GM19463 (cell line): ENCODE results near the gene RALGAPA2.

Source experiments
- ATAC-seq: cut with Tn5 transposase; IDR thresholded peaks from one replicate; pipeline ENCODE4 v1.9.1; 2021; ENCODE audit warnings: mild to moderate bottlenecking, moderate library complexity; ENCODE audit not compliant: unreplicated experiment

RALGAPA2 gene

DNA sequence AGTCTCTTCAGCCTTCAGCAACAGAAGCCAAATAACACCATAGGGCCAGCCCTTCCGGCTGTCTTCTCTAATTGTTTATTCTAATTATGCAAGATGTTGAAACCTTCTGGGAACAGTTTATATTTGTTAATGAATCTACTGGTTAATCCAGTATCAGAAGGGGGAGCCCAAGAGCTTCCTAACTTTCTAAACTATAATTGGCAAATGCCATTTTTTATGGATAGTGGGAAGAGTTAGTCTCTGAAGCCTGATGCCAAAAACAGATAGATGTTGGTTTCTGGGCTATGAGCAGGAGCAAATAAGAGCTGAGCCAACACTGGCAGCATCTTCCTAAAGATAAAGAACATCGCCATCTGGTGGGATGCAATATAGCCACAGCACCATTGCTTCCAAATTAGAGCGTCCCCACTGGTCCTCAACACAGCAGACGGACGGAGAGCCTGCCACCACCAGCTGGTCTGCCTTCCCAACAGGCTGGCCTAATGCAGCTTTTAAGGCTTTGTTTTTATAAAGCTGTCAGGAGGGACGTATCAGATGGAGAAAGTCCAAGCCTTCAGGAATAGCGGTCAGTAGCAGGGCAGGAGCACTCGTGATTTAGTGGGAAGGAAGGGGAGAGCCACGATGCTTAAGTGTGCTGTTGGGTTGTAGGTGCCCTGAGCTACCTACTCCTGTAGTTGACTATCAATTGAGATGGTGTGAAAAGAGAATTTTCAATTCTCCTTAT lies 118.8 kb downstream of the RALGAPA2 start:
- no peak for ATAC-seq

DNA sequence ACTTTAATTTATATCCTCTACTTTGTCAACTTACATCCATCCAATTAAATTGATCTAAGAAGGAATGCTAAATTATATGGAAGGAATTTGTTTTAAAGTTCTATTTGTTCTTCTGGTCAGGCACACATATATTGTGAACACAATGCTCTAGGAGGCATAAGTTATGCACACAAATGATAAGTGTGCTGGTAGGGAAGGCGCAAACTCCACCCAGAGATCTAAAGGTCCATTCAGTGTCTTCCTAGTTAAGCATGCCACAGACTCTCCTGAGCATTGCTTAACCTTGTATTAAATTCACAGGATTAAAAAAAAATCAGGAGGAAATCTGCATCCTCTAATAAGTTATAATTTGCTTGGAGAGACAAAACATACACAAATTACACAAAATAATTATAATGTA lies 127.3 kb downstream of the RALGAPA2 start:
- ATAC-seq, result no peak

DNA sequence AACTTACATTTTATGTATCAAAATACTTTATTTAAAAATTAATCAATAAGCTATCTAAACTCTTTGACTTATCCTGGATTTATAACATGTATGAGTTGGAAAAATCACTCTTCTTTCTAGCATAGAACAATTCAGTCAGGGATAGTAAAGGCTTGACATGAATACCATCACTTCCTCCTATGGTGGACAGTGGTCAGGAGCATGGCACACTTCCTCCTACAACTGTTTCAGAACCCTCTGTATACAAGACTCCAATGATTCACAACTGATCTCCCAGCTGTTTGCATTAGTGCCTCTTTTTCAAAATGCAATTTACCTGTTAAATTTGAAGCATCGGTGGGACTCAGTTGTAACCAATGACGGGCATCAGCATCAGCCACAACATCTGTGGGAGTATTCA lies 129.7 kb downstream of the RALGAPA2 start:
- no peak for ATAC-seq

DNA sequence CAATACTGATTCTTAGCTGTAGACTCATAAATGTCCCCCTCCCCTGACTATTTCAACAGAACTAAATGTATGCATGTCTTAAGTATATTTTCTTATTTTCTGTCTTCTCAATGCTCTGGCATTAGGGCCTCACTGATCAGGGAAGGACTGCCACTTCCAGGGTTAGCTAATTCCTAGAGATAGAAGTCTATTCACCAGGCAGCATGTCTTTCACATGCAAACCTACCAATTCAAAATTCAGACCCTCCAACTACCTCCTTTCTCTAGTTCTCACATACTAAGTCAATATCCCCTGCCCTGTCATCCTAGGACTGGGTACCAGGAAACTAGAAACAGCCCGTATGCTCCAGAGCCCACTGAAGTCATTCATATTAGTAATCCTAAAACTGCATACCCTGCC lies 132.3 kb downstream of the RALGAPA2 start:
- ATAC-seq, result no peak

DNA sequence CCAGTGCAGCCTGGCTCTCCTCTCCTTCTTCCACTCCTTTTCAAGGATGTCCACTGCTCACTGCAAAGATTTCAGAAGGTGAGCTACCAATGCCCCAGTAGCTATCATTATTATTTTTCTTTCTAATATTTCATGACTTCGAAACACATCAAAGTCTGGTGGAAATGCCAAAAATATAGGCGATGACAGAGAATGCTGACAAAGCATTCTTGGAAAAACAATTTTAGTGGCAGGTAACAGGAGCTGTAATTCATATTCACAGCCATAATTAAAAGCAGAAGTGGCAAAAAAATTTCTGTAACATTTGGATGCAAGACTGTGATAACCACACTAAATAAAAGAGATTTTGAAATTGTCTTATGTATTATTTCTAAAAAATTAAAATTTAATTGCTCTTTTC lies 133.6 kb downstream of the RALGAPA2 start:
- ATAC-seq, result no peak

DNA sequence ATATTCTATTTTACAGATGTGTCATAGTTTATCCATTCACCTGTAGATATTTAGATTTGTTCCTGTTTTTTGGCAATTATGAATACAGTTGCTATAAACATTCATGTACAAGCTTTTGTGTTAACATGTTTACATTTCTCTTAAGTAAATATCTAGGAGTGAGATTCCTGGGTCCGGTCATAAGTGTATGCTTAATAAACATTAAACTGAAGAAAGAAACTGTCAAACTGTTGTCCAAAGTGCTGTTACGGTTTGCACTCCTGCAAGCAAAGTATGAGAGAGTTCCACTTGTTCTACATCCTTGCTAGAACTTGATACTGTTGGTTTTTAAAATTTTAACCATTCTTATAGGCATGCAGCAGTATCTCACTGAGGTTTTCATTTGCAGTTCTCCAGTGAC lies 138.6 kb downstream of the RALGAPA2 start:
- no peak for ATAC-seq

DNA sequence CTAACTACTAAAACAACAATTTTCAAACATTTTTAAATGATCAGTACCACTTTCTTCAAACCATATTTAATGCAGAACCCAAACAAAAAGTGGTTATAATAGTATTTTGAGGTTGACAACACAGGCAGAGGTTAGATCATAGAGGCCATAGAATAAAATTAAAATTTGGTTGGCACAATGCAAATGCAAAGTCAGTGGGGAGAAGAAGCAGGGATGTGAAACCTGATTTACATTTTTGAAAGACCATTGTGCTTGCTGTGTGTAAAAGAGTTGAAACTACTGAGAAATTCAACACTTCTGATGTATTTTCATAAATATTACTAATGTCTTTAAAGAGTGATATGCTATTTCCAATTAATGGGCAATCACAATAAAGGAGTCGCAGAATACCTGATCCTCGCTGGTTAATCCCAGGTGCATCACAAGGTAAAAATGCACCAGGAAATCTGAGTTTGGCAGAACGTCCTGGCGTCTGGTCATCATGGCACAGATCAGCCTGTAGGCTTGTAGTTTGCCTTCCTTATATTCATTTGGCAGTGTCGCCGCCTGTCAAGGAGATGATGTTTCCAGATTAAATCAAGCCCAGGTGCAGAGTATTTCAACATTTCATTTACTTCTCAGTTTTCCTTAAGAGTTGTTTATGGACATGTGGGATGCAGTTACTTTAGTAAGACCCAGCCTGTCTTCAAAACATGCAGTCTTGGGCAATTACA lies 141.2 kb downstream of the RALGAPA2 start:
- no peak for ATAC-seq

DNA sequence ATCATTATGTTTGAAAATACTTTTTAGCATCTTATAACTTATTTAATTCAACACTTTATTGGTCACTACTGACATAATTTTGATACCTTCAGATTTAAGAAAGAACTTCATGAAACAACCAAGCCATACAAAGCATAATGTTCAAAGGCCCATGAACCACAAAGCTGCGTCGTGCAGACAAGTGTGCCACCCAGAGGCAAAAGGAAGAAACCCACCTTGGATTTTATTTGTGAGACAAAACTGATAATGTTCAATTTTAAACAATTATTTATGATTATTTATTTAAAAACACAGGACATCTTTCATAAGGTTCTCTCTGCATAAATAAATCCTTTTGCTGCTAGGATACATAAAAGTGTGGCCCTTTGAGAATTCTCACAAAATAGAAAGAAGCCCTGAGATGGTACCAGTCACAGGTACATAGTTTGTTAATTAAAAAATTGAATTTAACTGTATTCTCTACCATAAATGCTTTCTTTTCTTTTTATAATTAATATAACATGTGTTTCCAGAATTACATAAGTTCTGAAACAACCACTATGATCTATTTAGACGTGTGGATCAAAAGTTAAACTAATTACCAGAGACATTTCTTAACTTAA lies 143.7 kb downstream of the RALGAPA2 start:
- no peak for ATAC-seq

DNA sequence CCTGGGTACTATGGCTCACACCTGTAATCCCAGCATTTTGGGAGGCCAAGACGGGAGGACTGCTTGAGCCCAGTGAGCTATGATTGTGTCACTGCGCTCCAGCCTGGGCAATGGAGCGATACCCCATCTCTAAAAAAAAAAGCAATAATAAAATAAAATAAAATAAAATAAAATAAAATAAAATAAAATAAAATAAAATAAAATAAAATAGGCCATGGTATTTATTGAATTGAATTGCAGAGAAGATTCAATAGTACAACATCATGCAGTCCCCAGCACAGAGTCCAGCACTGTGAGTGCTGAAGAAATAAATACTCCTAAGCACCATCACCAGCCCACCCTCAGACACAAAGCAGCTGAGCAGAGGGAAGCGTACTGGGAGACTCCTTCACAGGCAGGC lies 144.7 kb downstream of the RALGAPA2 start:
- ATAC-seq, result no peak

DNA sequence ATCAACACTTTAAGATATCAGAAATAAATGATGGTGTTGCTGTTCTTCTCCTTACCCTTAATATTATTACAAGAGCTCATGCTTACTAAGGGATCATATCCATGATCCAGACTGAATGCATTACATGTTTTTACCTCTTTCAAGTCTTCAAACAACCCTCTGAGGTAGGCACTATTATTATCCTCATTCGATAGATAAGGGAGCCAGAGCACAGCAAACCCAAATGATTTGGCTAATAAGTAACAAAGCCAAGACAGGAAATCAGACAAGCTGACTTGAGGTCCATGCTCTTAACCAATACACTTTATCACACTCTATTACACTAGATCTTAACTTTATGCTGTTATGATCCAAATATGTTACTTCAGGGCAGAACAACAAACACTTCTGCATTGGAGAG lies 145.9 kb downstream of the RALGAPA2 start:
- ATAC-seq, result no peak

DNA sequence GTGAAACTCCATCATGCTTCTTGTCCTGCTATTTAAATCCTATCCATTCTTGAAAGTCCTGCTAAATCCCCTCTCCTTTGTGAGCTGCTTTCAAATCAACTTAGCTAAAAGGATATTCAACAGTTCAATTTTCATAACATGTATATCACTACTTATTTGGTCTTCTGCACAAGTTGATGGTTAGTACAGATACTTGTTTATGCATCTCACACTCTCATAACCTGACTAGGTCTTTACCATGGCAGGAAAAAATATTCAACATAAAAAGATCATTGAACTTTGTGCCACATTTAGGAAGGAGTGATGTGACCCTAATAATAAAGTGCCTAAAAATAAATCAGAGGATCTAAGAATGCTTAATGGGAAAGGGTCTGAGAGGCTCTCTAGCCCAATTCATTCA lies 148.2 kb downstream of the RALGAPA2 start:
- ATAC-seq, result no peak

DNA sequence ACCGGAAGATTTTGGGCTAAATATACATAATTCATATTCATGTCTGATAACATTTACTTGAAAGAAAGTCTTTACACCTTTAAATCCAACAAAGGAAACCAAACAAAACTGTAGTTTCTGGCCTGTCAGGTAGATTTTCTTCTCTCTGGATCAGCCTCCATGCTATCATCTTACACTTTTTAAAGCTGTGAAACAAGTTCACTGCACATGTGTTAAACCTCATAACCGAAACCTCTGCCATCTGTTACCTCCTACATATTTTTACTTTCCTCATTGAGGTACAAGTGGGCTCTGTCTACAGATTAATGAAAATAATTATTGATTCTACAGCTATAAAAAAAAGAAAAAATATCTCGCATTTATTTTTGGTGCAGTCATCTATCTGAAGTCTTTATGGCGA lies 149.9 kb downstream of the RALGAPA2 start:
- ATAC-seq, result no peak

DNA sequence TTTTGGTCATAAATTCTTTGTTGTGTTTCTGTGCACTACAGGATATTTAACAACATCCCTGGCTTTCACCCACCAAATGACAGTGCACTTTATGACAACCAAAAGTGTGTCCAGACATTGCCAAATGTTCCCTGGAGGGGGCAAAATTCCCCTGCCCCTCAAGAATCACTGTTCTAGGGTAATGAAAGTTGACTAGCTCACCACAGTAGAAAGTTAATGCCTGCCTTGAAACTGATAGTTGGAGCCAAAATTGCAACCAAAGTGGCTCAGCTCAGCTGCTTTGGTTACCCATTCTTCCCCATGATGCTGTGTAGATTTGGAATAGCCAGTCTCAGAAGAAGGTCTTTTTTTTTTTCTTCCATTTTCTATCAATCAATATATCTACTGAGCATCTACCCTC lies 150.6 kb downstream of the RALGAPA2 start:
- ATAC-seq, result peak; percentile 83

DNA sequence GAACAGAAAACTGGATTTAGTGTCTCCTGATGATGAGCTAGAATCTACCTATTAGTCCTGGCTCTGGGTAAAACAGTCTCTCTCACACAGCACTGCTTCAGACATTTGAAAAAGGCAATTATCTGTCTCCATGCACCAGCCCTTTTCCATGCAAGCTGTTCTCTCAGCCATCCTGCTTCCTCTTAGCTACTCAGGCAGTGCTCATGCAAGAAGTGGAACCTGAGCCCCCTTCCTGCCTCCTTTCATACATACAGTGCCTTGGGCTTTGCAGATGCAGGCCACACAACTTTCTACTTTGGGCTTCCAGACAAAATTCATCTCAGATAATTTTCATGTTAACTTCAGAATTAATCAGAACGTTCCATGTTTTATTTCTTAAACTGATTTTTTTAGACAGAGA lies 151.3 kb downstream of the RALGAPA2 start:
- ATAC-seq, result no peak

DNA sequence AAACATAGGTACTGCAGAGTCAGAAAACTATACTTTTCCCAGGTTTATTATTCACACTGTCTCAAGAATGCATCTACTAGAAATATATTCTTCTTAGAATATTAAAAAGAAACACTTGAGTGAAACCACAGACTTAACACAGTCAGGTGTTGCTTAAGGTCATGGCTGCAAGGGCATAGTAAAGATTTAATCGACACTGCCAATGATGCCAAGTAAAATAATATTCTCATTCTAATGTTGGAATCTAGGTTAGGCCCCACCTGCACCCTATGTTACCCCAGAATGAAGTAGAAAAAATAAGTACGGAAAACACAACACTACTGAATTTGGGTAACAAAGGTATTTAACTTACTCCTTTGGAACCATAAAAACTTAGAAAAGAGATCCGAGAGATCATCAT lies 155.0 kb downstream of the RALGAPA2 start:
- ATAC-seq, result no peak

DNA sequence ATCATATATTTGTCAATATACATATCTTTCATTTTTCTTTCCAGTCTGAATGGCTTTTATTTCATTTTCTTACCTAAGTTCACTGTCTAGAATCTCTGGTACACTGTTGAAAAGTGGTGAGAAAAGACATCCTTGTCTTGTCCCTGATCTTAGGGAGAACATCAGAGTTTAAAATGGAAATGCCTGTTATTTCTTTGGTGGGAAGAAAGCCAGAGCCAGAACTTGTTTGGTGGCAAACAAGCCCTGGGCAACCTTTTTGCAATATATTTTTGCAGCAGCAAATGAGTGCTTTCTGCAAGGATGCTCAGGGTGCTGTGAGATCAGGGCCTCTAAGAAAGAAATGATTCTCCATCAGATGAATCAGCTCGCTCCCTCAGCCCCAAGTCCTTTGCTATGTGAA lies 156.6 kb downstream of the RALGAPA2 start:
- ATAC-seq, result no peak

DNA sequence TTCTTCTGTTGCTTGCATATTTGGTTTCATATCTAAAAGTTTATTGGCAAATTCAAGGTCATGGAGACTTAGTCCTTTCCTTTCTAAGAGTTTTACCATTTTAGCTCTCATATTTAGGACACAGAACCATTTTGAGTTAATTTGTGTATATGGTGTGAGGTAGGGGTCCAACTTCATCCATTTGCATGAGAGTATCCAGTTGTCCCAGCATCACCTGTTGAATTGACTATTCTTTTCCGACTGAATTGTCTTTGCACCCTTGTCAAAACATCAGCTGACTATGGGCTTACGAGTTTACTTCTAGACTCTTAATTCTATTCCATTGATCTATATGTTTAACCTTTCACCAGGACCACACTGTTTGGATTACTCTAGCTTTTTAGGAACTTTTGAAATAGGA lies 157.5 kb downstream of the RALGAPA2 start:
- no peak for ATAC-seq

DNA sequence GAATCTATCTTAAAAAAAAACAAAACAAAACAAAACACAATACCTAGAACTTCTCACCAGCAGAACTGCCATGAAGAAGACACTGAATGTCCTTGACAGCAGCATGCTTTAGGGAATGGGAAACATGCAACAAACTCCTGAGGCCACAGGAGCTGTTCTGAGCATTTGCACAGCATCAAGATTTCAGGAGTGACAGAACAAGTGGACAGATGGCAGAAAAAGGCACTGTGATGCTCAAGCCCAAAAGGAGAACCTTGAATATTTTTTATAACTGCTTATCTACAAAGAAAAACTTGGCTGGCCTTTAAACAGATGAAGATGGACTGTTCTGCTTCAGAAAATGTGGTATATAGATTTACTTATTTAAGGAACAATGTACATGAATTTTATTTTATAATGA lies 158.9 kb downstream of the RALGAPA2 start:
- ATAC-seq, result no peak

DNA sequence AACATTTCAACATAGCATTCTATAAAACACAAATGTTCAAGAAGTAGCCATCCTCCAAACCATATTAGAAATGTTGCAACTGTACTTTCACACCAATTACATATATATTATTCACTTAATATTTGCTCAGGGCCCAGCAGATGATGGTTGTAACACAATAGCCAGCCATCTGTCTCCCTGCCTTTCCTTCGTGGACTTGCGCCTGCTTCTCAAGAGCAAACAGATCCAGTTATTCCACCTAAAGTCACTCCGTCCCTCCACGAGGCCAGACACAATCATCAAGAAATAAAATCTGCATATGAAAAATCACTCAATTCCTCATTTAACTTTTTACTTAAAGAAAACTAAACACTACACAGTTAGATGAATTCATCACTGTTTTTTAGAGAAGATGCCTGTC lies 160.4 kb downstream of the RALGAPA2 start:
- no peak for ATAC-seq

DNA sequence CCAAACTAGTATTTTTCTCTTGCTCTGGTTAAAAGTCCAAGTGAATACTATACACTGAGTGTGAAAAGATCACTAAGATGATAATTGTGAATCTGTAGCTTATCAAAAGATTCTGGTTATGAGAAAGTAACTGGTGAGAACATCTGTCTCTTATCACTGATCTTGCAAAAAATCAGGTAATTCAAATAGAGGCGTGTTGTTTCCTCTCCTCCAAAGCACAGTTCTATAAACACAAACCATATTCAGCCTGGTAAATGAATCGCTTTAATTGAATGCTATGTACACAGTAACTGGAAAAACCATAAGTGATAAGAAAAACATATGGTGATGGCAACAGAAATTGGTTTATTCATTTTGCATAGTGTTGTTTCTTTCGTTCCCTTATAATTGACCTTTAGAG lies 161.0 kb downstream of the RALGAPA2 start:
- ATAC-seq, result no peak

DNA sequence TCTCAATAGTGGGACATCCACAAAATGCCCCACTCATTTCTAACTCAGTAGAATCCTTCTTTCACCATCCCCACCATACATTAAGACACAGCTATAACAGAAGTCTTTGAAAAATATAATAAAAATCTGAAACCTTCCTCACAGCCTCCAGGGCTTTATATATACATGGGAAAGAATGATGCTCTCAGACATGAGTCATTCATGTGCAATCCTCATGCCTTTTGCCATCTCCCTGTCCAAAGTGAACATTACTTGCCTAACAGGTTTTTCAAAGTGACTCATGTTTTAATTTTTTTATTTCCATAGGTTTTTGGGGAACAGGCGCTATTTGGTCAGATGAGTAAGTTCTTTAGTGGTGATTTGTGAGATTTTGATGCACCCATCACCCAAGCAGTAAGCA lies 162.7 kb downstream of the RALGAPA2 start:
- ATAC-seq, result no peak

DNA sequence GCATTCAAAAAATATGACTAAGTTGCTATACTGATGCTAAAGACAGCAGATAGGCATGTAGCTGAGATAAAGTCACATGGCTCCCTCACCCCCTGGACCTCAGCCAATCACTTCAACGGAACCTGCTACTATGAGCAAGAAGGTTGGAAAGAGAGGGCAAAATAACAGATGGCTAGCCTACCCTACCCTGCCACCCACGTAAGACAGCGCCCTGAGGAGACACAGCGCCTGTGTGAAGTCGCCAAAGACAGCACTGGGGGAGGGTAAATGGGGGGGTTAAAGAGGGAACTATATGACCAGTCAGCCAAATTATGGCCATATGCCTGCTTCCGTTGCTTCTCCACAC lies 163.2 kb downstream of the RALGAPA2 start:
- no peak for ATAC-seq
